WTC11 (cell line): ENCODE results near the gene COX17. TPM values are rescaled to one million over a fixed set of nuclear protein-coding genes. Genes with fewer than 3 reads are reported as not detected.

Experiments
- ATAC-seq: fragments of 200-7000 bp; cut with Tn5 transposase; 2 replicates; pipeline ENCODE4 v1.10.0; 2021; ENCODE audit warnings: mild to moderate bottlenecking, moderate library complexity
- CTCF ChIA-PET: fragments of 300-600 bp; sonication (Branson Sonifier 250); formaldehyde crosslinking; loops from one replicate; lab custom pipeline; 2021; ENCODE audit warnings: antibody characterized with exemption; lab: Charles Lee
- POLR2A ChIA-PET: fragments of 350-600 bp; sonication (Branson Sonifier 250); formaldehyde crosslinking; loops from one replicate; lab custom pipeline; 2021; ENCODE audit warnings: antibody characterized with exemption; lab: Charles Lee
- DNase-seq: peaks from one replicate; pipeline ENCODE4 v3.0.0; 2021; ENCODE audit warnings: low spot score
- H3K27ac Mint-ChIP-seq: 2 replicates; pipeline ENCODE4 v1.8.0; 2021; ENCODE audit warnings: mixed read lengths
- H3K27me3 Mint-ChIP-seq: 2 replicates; pipeline ENCODE4 v1.8.0; 2021; ENCODE audit warnings: low read depth, mild to moderate bottlenecking, moderate library complexity, mixed read lengths
- H3K36me3 Mint-ChIP-seq: 2 replicates; pipeline ENCODE4 v1.8.0; 2021; ENCODE audit warnings: mixed read lengths
- H3K4me1 Mint-ChIP-seq: 2 replicates; pipeline ENCODE4 v1.8.0; 2022; ENCODE audit warnings: mixed read lengths
- H3K4me3 Mint-ChIP-seq: 2 replicates; pipeline ENCODE4 v1.8.0; 2021; ENCODE audit warnings: mild to moderate bottlenecking, moderate library complexity, mixed read lengths
- H3K9me3 Mint-ChIP-seq: 2 replicates; pipeline ENCODE4 v1.8.0; 2021; ENCODE audit warnings: mixed read lengths
- ARID4B ChIP-seq: sonication (generic); formaldehyde crosslinking; IDR thresholded peaks from 2 replicates; pipeline ENCODE4 v1.8.0; 2023; ENCODE audit warnings: missing genetic modification reagents, mild to moderate bottlenecking, borderline replicate concordance
- ATF3 ChIP-seq: sonication (generic); formaldehyde crosslinking; conservative IDR thresholded peaks from 2 replicates; pipeline ENCODE4 v1.8.1; 2022; ENCODE audit warnings: mild to moderate bottlenecking, missing genetic modification reagents
- EMX1 ChIP-seq: fragments of 250-450 bp; sonication (Bioruptor Pico); IDR thresholded peaks from 2 replicates; pipeline ENCODE4 v1.8.0; 2021; ENCODE audit warnings: mild to moderate bottlenecking
- FOXP1 ChIP-seq: sonication (generic); formaldehyde crosslinking; IDR thresholded peaks from 2 replicates; pipeline ENCODE4 v1.8.0; 2022; ENCODE audit warnings: missing genetic modification reagents, mild to moderate bottlenecking, moderate library complexity, borderline replicate concordance
- HMGA2 ChIP-seq: fragments of 250-450 bp; sonication (Bioruptor Pico); IDR thresholded peaks from 2 replicates; pipeline ENCODE4 v1.4.0; 2021; ENCODE audit warnings: mild to moderate bottlenecking, moderate library complexity
- JAZF1 ChIP-seq: fragments of 250-450 bp; sonication (Bioruptor Pico); IDR thresholded peaks from 2 replicates; pipeline ENCODE4 v1.9.0; 2021; ENCODE audit warnings: moderate library complexity, mild to moderate bottlenecking, inconsistent platforms
- KAT7 ChIP-seq: sonication (generic); formaldehyde crosslinking; IDR thresholded peaks from 2 replicates; pipeline ENCODE4 v1.8.1; 2023; ENCODE audit warnings: missing genetic modification reagents, mild to moderate bottlenecking, borderline replicate concordance
- MAX ChIP-seq: sonication (generic); formaldehyde crosslinking; IDR thresholded peaks from 2 replicates; pipeline ENCODE4 v1.8.0; 2022; ENCODE audit warnings: mild to moderate bottlenecking, missing genetic modification reagents
- MYBL2 ChIP-seq: sonication (generic); formaldehyde crosslinking; IDR thresholded peaks from 2 replicates; pipeline ENCODE4 v1.8.1; 2023; ENCODE audit warnings: mild to moderate bottlenecking, moderate library complexity, missing genetic modification reagents
- NFATC4 ChIP-seq: fragments of 250-450 bp; sonication (Bioruptor Pico); IDR thresholded peaks from 2 replicates; pipeline ENCODE4 v1.9.0; 2021; ENCODE audit warnings: mild to moderate bottlenecking
- NFE2L1 ChIP-seq: sonication (generic); formaldehyde crosslinking; IDR thresholded peaks from 2 replicates; pipeline ENCODE4 v1.8.1; 2023; ENCODE audit warnings: missing genetic modification reagents
- NFYB ChIP-seq: sonication (generic); formaldehyde crosslinking; conservative IDR thresholded peaks from 2 replicates; pipeline ENCODE4 v1.8.0; 2022; ENCODE audit warnings: low read depth, missing genetic modification reagents
- NR1H2 ChIP-seq: sonication (generic); formaldehyde crosslinking; IDR thresholded peaks from 2 replicates; pipeline ENCODE4 v1.9.0; 2021; ENCODE audit warnings: mild to moderate bottlenecking, moderate library complexity, missing genetic modification reagents
- NR2C2 ChIP-seq: sonication (generic); formaldehyde crosslinking; IDR thresholded peaks from 2 replicates; pipeline ENCODE4 v1.8.0; 2022; ENCODE audit warnings: mild to moderate bottlenecking, missing genetic modification reagents
- OVOL2 ChIP-seq: fragments of 250-450 bp; sonication (Bioruptor Pico); IDR thresholded peaks from 2 replicates; pipeline ENCODE4 v1.9.0; 2021; ENCODE audit warnings: mild to moderate bottlenecking, borderline replicate concordance
- PRRX2 ChIP-seq: fragments of 250-450 bp; sonication (Bioruptor Pico); IDR thresholded peaks from 2 replicates; pipeline ENCODE4 v1.8.0; 2021; ENCODE audit warnings: mild to moderate bottlenecking
- RORB ChIP-seq: fragments of 250-450 bp; sonication (Bioruptor Pico); IDR thresholded peaks from 2 replicates; pipeline ENCODE4 v1.9.0; 2021; ENCODE audit warnings: mild to moderate bottlenecking
- TEAD1 ChIP-seq: sonication (generic); formaldehyde crosslinking; IDR thresholded peaks from 2 replicates; pipeline ENCODE4 v1.8.0; 2022; ENCODE audit warnings: mild to moderate bottlenecking, missing genetic modification reagents
- ZNF232 ChIP-seq: sonication (generic); formaldehyde crosslinking; IDR thresholded peaks from 2 replicates; pipeline ENCODE4 v1.8.0; 2022; ENCODE audit warnings: mild to moderate bottlenecking, missing genetic modification reagents
- ZNF425 ChIP-seq: fragments of 250-450 bp; sonication (Bioruptor Pico); conservative IDR thresholded peaks from 2 replicates; pipeline ENCODE4 v1.9.0; 2021; ENCODE audit warnings: mild to moderate bottlenecking
- ZNF671 ChIP-seq: fragments of 250-450 bp; sonication (Bioruptor Pico); IDR thresholded peaks from 2 replicates; pipeline ENCODE4 v1.8.0; 2021; ENCODE audit warnings: mild to moderate bottlenecking
- ZSCAN18 ChIP-seq: fragments of 250-450 bp; sonication (Bioruptor Pico); IDR thresholded peaks from 2 replicates; pipeline ENCODE4 v2.1.2; 2022; ENCODE audit warnings: mild to moderate bottlenecking, moderate library complexity
- total RNA-seq: library from RNA; stranded (reverse); gene quantifications from 3 replicates; pipeline ENCODE4 v1.2.3, GENCODE V29; 2021

The COX17 gene
- total RNA-seq, 1 experiment from 2014 or later, result 56.0 TPM

GRCh38 chr3:119635719-119636118 is 41.5 kb downstream of the COX17 start:
- Mint-ChIP-seq H3K4me3 (no peak overlapping the region), H3K27me3 (no peaks in the 10 kb centered on the region), H3K27ac (no peak overlapping the region), H3K4me1 (no peaks in the 10 kb centered on the region), H3K9me3 (no peaks in the 10 kb centered on the region), H3K36me3 (no peaks in the 10 kb centered on the region)
- ChIA-PET POLR2A (no interaction called here), CTCF (interaction anchor here (1.5 to 2.0 kb wide), 2 partner anchors 9 to 35 kb away, joined by 3 to 5 read pairs; no protein-coding TSS in a partner anchor)
- TF ChIP-seq ZNF232 (no peak), PRRX2 (CRISPR knock-in tag) (no peak), NR2C2 (no peak), NFYB (no peak), MYBL2 (CRISPR knock-in tag) (no peak), NFE2L1 (CRISPR knock-in tag) (no peak), OVOL2 (CRISPR knock-in tag) (no peak), NFATC4 (no peak), JAZF1 (CRISPR knock-in tag) (no peak), ATF3 (CRISPR knock-in tag) (no peak), ZNF671 (CRISPR knock-in tag) (no peak), NR1H2 (CRISPR knock-in tag) (no peak), TEAD1 (CRISPR knock-in tag) (no peak), RORB (no peak), HMGA2 (CRISPR knock-in tag) (no peak), FOXP1 (no peak), ZSCAN18 (CRISPR knock-in tag) (no peak), ARID4B (no peak)
- DNase-seq (no peak), ATAC-seq (no peak)

- peaks cover under 1% of the 10 kb centered on the region for H3K4me1 Mint-ChIP-seq
- no peak overlapping the region for H3K27ac Mint-ChIP-seq
- H3K36me3 Mint-ChIP-seq, result no peaks in the 10 kb centered on the region
- no peak for DNase-seq
- TF ChIP-seq EMX1, result no peak
- TF ChIP-seq KAT7 (CRISPR knock-in tag), result no peak
- TF ChIP-seq ZNF425 (CRISPR knock-in tag), result no peak
- TF ChIP-seq MAX (CRISPR knock-in tag), result no peak
- TF ChIP-seq NR2C2, result no peak
- TF ChIP-seq, all 79 proteins: peak for 0
- ATAC-seq, result no peak
- CTCF ChIA-PET, result interaction anchor here (0.7 kb wide), 1 partner anchor 53 kb away, joined by 6 read pairs; no protein-coding TSS in a partner anchor
- no peaks in the 10 kb centered on the region for H3K9me3 Mint-ChIP-seq
- POLR2A ChIA-PET, result no interaction called here
- H3K4me3 Mint-ChIP-seq, result no peak overlapping the region
- H3K27me3 Mint-ChIP-seq, result no peaks in the 10 kb centered on the region
Observed at GRCh38 chr3:119632829-119633228, 44.4 kb downstream of the COX17 start.
